Measurements from ENCODE around the gene PNMA6A.
"Not testable (repeated sequence)": the region's sequence is repeated elsewhere in the genome, so short reads cannot be mapped to it uniquely, and the experiment has no call there.

GRCh38 chrX:153106092-153106801 is 34.0 kb downstream of the PNMA6A start:
- not testable (repeated sequence) for TF ChIP-seq CTCF, POLR2A (IDR thresholded peaks at IDR 0.05)
